OCI-M2 (cell line): ENCODE results near the gene ADGRL2.

Experiments
- DNase-seq: peaks from one replicate; lab custom pipeline; 2025; ENCODE audit not compliant: unreplicated experiment; lab: John Stamatoyannopoulos, UW

The ADGRL2 gene

GRCh38 chr1:81976539-81976938 is 175.8 kb downstream of the ADGRL2 start:
- no peak for DNase-seq

- DNase-seq, result no peak
These were observed 178.2 kb downstream of the ADGRL2 start for GRCh38 chr1:81978945-81979344.

GRCh38 chr1:81982523-81982922 is 181.8 kb downstream of the ADGRL2 start:
- no peak for DNase-seq

GRCh38 chr1:81989524-81989923 is 188.8 kb downstream of the ADGRL2 start:
- no peak for DNase-seq

GRCh38 chr1:81990241-81990640 is 189.5 kb downstream of the ADGRL2 start:
- DNase-seq, result no peak

- DNase-seq, result no peak
These were observed 197.4 kb downstream of the ADGRL2 start for GRCh38 chr1:81998165-81998564.

GRCh38 chr1:81999364-81999763 is 198.6 kb downstream of the ADGRL2 start:
- DNase-seq, result no peak

- no peak for DNase-seq
These were observed 199.5 kb downstream of the ADGRL2 start for GRCh38 chr1:82000221-82000620.

- no peak for DNase-seq
These were observed 200.6 kb downstream of the ADGRL2 start for GRCh38 chr1:82001345-82001744.

- DNase-seq, result no peak
These were observed 207.1 kb downstream of the ADGRL2 start for GRCh38 chr1:82007804-82008203.

GRCh38 chr1:82013702-82014101 is 213.0 kb downstream of the ADGRL2 start:
- no peak for DNase-seq

- DNase-seq, result no peak
These were observed 214.7 kb downstream of the ADGRL2 start for GRCh38 chr1:82015444-82015843.

- DNase-seq, result no peak
These were observed 217.6 kb downstream of the ADGRL2 start for GRCh38 chr1:82018319-82018718.

GRCh38 chr1:82019508-82019907 is 218.8 kb downstream of the ADGRL2 start:
- DNase-seq, result no peak

- DNase-seq, result no peak
These were observed 230.1 kb downstream of the ADGRL2 start for GRCh38 chr1:82030830-82031229.

GRCh38 chr1:82032068-82032467 is 231.3 kb downstream of the ADGRL2 start:
- DNase-seq, result no peak

- no peak for DNase-seq
These were observed 234.1 kb downstream of the ADGRL2 start for GRCh38 chr1:82034812-82035211.
